ENCODE data around the gene SERINC5. TPM values are rescaled to one million over a fixed set of nuclear protein-coding genes. Genes with fewer than 3 reads are reported as not detected.

SERINC5 gene
- total RNA-seq, 1 experiment from 2014 or later, result 43.3 TPM

DNA sequence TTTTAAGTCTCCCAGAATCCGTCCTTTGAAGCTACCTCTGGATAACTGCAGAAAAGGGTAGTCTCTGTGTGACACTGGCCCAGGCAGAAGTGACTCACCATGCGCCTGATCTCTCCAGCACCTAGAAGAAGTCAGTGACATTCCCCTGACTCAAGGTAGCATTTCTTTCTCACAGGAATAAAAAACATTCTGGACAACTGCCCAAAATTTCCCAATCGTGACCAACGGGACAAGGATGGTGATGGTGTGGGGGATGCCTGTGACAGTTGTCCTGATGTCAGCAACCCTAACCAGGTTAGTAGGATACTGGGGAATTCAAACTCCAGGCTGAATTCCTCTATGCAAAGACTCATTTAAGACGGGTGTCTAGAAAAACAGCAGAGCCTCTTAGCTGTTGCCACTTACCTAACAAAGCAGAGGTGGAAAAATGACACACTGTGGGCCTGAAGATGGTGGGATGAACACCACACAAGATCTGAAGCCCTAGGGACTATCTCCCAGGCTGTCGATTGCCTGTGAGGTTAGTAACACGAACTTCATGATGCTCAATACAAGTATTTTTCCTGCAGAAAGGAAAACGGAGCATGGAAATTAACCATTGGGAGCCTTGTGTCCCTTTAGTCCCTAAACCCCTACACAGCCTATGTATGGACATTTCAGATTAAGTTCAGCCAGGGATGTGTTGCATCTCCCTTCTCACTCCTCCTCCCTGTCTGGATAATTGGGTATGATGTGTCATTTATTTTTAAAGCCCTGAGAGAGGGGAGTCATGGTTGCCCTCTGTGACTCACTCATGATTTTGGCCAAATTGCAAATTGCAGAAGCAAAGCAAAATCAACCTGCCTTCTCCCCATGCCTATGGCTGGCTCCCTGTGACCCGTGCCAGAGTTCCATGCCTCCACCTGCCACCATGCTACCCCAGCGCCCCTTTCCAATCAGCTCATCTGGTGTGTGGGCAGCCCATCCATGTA is 183.5 kb downstream of the SERINC5 start:
- in situ Hi-C loops (cut with HindIII; ENCODE audit: low pct_unique_long_range_greater_than_20kb, low sequenced_read_pairs), result no loop called here
- no peak for DNase-seq (ENCODE audit: low read depth, low spot score)

DNA sequence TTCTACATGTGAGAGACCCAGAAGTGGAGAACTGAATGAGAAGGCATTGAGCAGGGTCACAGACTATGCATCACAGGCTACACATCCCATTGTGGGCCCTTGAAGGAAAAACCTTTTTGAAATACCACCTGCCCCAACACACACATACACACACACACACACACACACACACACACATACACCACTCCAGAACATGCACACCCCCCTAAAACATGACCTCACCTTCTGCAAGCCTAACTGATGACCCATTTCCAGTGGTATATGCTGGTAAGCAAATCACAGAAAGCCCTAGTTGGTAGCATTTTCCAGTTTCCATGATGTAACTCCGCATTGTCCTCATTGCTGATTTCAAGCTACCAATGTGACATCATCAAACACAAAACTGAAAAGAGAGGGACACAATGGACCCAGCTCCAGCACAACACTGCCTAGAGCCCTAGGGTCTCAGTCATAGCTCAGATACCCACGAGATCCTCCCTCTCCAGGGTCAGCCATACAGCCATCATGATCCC is 184.3 kb downstream of the SERINC5 start:
- in situ Hi-C loops (cut with HindIII; ENCODE audit: low pct_unique_long_range_greater_than_20kb, low sequenced_read_pairs), result no loop called here
- DNase-seq (ENCODE audit: low read depth, low spot score), result no peak

DNA sequence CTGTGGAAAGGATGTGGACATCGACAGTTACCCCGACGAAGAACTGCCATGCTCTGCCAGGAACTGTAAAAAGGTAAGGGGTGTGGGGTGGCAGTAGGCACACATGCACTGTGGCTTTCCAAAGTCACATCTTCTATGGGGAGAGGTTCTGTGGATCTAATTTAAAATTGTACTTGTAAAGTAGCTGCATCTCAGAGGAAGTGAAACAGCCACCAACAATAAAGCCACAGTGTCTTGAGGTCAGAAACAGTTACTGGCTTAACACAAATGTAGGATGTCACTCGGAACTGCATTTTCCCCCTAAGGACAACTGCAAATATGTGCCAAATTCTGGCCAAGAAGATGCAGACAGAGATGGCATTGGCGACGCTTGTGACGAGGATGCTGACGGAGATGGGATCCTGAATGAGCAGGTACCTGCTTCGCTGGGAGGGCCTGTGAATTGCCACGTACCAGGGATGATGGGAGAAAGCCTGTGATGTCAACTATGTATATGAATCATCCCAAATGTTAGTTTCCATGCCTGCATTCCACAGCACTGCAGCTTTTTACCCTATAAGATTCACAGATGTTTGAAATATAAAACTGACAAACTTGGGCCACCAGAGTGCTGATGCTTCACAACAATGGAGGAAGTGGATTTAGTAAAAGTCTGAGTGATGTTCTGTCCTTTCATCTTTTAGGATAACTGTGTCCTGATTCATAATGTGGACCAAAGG is 185.4 kb downstream of the SERINC5 start:
- no peak for DNase-seq (ENCODE audit: low read depth, low spot score)
- in situ Hi-C loops (cut with HindIII; ENCODE audit: low pct_unique_long_range_greater_than_20kb, low sequenced_read_pairs), result no loop called here

DNA sequence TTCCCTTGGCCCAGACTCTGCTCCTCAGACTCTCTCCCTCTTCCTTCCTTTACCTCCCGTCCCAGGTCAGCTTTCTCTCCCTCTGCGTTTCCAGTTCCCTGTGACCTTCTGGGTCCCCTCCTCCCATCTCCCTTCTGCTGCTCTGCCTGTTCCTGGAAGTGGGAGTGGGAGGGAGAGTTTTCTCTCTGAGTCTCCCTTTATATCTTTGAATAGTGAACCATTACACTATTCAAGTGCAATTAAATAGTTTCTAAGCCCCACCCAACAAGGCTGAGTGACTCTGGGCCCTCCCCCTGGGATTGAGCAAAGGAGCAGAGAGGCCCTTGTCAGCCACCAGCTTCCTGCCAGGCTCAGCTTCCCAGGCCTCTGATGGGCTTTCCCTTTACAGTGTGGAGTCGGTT is 185.9 kb downstream of the SERINC5 start:
- no peak for DNase-seq (ENCODE audit: low read depth, low spot score)
- in situ Hi-C loops (cut with HindIII; ENCODE audit: low pct_unique_long_range_greater_than_20kb, low sequenced_read_pairs), result no loop called here

DNA sequence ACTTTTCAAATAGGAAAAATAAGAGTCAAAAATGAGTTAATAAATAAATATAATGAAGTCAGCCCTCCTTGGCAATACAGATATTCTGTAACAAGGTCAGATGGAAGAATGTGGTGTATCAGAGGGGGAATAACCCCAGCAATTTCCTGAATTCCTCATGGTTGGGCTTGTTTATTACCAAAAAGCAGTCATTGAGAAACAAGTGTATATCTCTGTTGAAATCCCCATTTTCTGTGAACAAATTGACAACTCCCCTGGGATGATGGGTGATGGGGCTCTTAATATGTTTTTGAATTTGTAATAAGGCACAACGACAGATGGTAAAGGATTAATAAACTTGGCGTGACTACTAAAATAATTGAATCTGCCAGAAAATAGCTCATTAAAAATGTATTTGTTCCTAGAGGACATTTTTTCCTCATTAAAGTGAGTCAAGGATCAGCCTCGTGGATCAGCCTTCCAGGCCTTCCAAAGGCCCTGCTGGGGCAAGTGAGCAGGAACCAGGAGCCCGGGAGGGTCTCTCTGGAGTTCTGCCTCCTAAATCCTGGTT is 186.5 kb downstream of the SERINC5 start:
- in situ Hi-C loops (cut with HindIII; ENCODE audit: low pct_unique_long_range_greater_than_20kb, low sequenced_read_pairs), result no loop called here
- DNase-seq (ENCODE audit: low read depth, low spot score), result no peak

DNA sequence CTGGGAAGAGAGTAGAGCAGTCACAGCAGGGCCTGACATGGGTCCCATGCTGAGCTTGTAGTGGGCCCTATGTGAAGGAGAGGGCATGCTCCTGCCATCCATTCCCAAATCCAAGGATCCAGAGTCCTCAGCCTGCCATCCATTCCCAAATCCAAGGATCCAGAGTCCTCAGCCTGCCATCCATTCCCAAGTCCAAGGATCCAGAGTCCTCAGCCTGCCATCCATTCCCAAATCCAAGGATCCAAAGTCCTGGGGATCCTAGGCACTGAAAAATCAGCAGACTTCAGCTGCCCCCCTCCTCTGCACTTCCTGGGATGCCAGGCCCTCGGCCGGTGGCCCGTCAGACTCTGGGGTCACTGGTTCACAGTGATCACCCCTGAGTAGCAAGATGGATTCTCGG is 187.1 kb downstream of the SERINC5 start:
- in situ Hi-C loops (cut with HindIII; ENCODE audit: low pct_unique_long_range_greater_than_20kb, low sequenced_read_pairs), result no loop called here
- DNase-seq (ENCODE audit: low read depth, low spot score), result no peak

DNA sequence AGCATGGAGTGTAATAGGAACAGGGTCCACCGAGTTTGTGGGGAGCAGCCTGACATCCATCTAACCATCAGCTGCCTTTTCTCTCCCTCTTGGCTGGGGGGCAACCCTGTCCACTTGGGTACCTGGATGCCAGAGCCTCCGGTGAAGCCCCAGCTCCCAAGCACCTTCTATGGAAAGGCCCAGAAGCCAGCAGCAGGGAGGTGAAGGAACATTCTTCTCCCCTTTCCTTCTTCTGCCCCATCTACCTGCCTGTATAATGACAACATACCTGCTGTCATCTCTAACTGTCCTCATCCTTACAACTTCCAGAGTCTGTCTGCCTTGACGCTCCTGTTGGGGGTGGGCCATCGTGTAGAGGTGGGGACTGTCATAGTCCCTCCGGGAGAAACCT is 187.6 kb downstream of the SERINC5 start:
- DNase-seq (ENCODE audit: low read depth, low spot score), result no peak
- in situ Hi-C loops (cut with HindIII; ENCODE audit: low pct_unique_long_range_greater_than_20kb, low sequenced_read_pairs), result no loop called here

DNA sequence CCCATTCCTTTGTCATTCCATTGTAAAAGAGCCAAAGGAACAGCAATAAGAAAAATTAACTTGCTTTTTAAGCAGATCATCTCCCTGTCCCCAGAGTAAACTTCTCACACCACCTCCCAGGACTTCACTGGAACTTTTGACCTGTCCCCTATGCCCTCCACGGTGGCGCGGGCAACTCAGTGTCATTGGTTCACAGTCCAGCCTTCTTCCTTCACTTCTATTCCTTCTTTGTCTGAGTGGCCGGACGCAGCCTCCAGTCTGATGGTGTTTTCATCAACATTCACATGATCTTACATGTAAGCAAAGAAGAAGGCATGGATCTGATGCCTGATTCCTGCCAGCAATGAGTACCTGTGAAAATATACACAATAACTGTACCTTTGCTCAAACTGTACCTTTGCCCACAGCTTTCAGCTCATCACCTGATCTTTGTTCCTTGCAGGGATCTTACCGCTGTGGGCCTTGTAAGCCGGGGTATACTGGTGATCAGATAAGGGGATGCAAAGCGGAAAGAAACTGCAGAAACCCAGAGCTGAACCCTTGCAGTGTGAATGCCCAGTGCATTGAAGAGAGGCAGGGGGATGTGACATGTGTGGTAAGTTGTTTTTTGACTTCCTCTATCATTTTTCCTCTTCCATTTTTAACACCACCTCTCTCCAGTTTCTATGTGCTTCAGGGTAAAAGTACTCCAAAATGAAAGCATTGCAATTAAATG is 188.2 kb downstream of the SERINC5 start:
- no peak for DNase-seq (ENCODE audit: low read depth, low spot score)
- in situ Hi-C loops (cut with HindIII; ENCODE audit: low pct_unique_long_range_greater_than_20kb, low sequenced_read_pairs), result no loop called here

DNA sequence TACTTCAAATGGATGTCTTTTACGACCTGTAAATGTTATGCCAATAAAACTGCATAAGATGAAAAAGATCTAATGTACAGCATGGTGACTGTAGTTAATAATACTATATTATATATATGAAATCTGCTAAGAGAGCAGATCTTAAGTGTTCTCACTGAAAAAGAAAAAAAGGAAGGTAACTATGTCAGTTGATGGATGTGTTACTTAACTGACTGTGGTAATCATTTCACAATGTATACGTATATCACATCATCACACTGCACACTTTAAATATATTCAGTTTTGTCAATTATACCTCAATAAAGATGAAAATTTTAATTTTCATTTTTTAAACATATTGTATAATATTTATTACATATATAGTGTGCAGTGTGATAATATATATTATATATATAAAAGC is 188.8 kb downstream of the SERINC5 start:
- DNase-seq (ENCODE audit: low read depth, low spot score), result no peak
- in situ Hi-C loops (cut with HindIII; ENCODE audit: low pct_unique_long_range_greater_than_20kb, low sequenced_read_pairs), result no loop called here

DNA sequence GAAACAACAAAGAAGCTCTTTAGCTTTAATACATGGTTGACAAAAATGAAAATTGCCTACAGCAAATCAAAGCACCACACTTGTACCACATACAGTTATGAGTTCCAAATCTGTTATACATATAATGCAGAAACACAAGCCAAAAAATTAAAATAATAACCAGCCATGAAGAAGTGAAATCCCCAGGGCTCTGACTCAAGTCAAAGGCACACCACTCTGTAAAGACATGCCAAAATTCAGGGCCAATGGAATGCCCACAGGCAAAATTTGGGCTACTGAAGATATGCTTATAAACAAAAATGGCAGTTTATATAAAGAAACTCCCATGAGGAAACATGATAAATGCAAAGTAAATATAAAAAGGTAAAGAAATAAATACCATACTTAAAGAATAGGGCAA is 191.7 kb downstream of the SERINC5 start:
- in situ Hi-C loops (cut with HindIII; ENCODE audit: low pct_unique_long_range_greater_than_20kb, low sequenced_read_pairs), result no loop called here

More for the DNA sequence above, 191.7 kb downstream of the SERINC5 start:
- DNase-seq (ENCODE audit: low read depth, low spot score), result no peak

Other genes with a start within 250 kb of the SERINC5 start
- 0.48 TPM in 1 of 2 replicates, not detected in the other for gene THBS4, start 220.7 kb downstream of the SERINC5 start, total RNA-seq (2014; rRNA removed; shearing (Covaris generic))
- not detected in 2 replicates for gene SPZ1, start 64.0 kb upstream of the SERINC5 start, total RNA-seq (2014; rRNA removed; shearing (Covaris generic))
- 182 and 212 TPM in 2 replicates for gene ZFYVE16, start 152.0 kb upstream of the SERINC5 start, total RNA-seq (2014; rRNA removed; shearing (Covaris generic))
- gene FAM151B, start 232.1 kb upstream of the SERINC5 start, total RNA-seq (2014; rRNA removed; shearing (Covaris generic)), result 3.0 and 3.8 TPM in 2 replicates

Measured in SK-MEL-5 (cell line).